Measurements from ENCODE around the gene ABR.
A peak's percentile ranks its signal among the peaks of the same experiment; 100 is the strongest.
"Not testable (repeated sequence)": the region's sequence is repeated elsewhere in the genome, so short reads cannot be mapped to it uniquely, and the experiment has no call there.

The ABR gene

GRCh38 chr17:1112875-1113274, 66.9 kb downstream of the ABR start:
- DNase-seq: no peak

- DNase-seq: peak; percentile 21
Measured at GRCh38 chr17:1111599-1112443, 68.0 kb downstream of the ABR start.

GRCh38 chr17:1110862-1111598, 68.8 kb downstream of the ABR start:
- peak; percentile 62 for DNase-seq

- no peak for DNase-seq
Measured at GRCh38 chr17:1110541-1110861, 69.3 kb downstream of the ABR start.

- no peak for DNase-seq
Measured at GRCh38 chr17:1109606-1110540, 69.9 kb downstream of the ABR start.

GRCh38 chr17:1108765-1109605, 70.8 kb downstream of the ABR start:
- DNase-seq: no peak

- no peak for DNase-seq
Measured at GRCh38 chr17:1108478-1108764, 71.4 kb downstream of the ABR start.

- no peak for DNase-seq
Measured at GRCh38 chr17:1107777-1108477, 71.9 kb downstream of the ABR start.

- DNase-seq: no peak
Measured at GRCh38 chr17:1107083-1107776, 72.6 kb downstream of the ABR start.

GRCh38 chr17:1104222-1104621, 75.6 kb downstream of the ABR start:
- no peak for DNase-seq

- no peak for DNase-seq
Measured at GRCh38 chr17:1100382-1100781, 79.4 kb downstream of the ABR start.

- no peak for DNase-seq
Measured at GRCh38 chr17:1099242-1099641, 80.5 kb downstream of the ABR start.

GRCh38 chr17:1097972-1098744, 81.6 kb downstream of the ABR start:
- not testable (repeated sequence) for DNase-seq

GRCh38 chr17:1096215-1096614, 83.6 kb downstream of the ABR start:
- DNase-seq: peak; percentile 21

GRCh38 chr17:1095853-1096173, 84.0 kb downstream of the ABR start:
- no peak for DNase-seq

GRCh38 chr17:1095090-1095852, 84.5 kb downstream of the ABR start:
- no peak for DNase-seq

GRCh38 chr17:1094591-1094990, 85.2 kb downstream of the ABR start:
- DNase-seq: no peak

- no peak for DNase-seq
Measured at GRCh38 chr17:1091900-1092299, 87.9 kb downstream of the ABR start.

- no peak for DNase-seq
Measured at GRCh38 chr17:1091190-1091534, 88.6 kb downstream of the ABR start.
